ENCODE results near the gene SMARCA2. TPM values are rescaled to one million over a fixed set of nuclear protein-coding genes. Genes with fewer than 3 reads are reported as not detected.

The SMARCA2 gene
- total and polyA plus RNA-seq, 12 donors: 38.3 to 192 (median 142) TPM

GRCh38 chr9:2140600-2141223, 125.6 kb downstream of the SMARCA2 start:
- H3K36me3 ChIP-seq (replicated peaks in 1 of 2): no peaks in the 10 kb centered on the region
- intact Hi-C loops (cut with DNase I): no loop called here
- 81 to 92% (median 89%) methylated on average over 4 of the region's 4 CpGs for WGBS, 4 donors
- no peak for DNase-seq
- H3K27me3 ChIP-seq: no peaks in the 10 kb centered on the region
- H3K4me1 ChIP-seq (replicated peaks in 1 of 2): peaks cover 0 to 3% of the 10 kb centered on the region in 2 donors
- no peak for TF ChIP-seq CTCF (IDR thresholded peaks at IDR 0.05)
- TF ChIP-seq POLR2A (IDR thresholded peaks at IDR 0.05): no peak
- no peak overlapping the region for H3K4me3 ChIP-seq
- no peak overlapping the region for H3K27ac ChIP-seq
- H3K9me3 ChIP-seq (replicated peaks in 1 of 3): no peaks in the 10 kb centered on the region

GRCh38 chr9:2142212-2142611, 127.1 kb downstream of the SMARCA2 start:
- no peaks in the 10 kb centered on the region for H3K9me3 ChIP-seq (replicated peaks in 1 of 3)
- no peak overlapping the region for H3K4me3 ChIP-seq
- no peak overlapping the region for H3K27ac ChIP-seq
- TF ChIP-seq POLR2A (IDR thresholded peaks at IDR 0.05): no peak
- TF ChIP-seq CTCF (IDR thresholded peaks at IDR 0.05): no peak
- H3K36me3 ChIP-seq (replicated peaks in 1 of 2): no peaks in the 10 kb centered on the region
- H3K4me1 ChIP-seq (replicated peaks in 1 of 2): peaks cover 0 to 3% of the 10 kb centered on the region in 2 donors
- no peaks in the 10 kb centered on the region for H3K27me3 ChIP-seq
- DNase-seq: no peak
- intact Hi-C loops (cut with DNase I): no loop called here
- WGBS, 4 donors: 63 to 72% (median 72%) methylated on average over 1 of the region's 1 CpG

- no peaks in the 10 kb centered on the region for H3K27me3 ChIP-seq
- H3K36me3 ChIP-seq (replicated peaks in 1 of 2): no peaks in the 10 kb centered on the region
- TF ChIP-seq CTCF (IDR thresholded peaks at IDR 0.05) (no peak), POLR2A (IDR thresholded peaks at IDR 0.05) (no peak)
- H3K4me3 ChIP-seq: no peak overlapping the region
- 95 to 100% (median 99%) methylated on average over 2 to 3 of the region's 3 CpGs for WGBS, 4 donors
- DNase-seq: no peak
- H3K9me3 ChIP-seq (replicated peaks in 1 of 3): no peaks in the 10 kb centered on the region
- intact Hi-C loops (cut with DNase I): no loop called here
- no peaks in the 10 kb centered on the region for H3K4me1 ChIP-seq (replicated peaks in 1 of 2)
- no peak overlapping the region for H3K27ac ChIP-seq
These were observed 129.5 kb downstream of the SMARCA2 start for GRCh38 chr9:2144619-2145018.

GRCh38 chr9:2145746-2146145, 130.6 kb downstream of the SMARCA2 start:
- Histone ChIP-seq H3K36me3 (replicated peaks in 1 of 2) (no peaks in the 10 kb centered on the region), H3K27me3 (no peaks in the 10 kb centered on the region), H3K4me1 (replicated peaks in 1 of 2) (no peaks in the 10 kb centered on the region), H3K4me3 (no peak overlapping the region), H3K27ac (no peak overlapping the region), H3K9me3 (replicated peaks in 1 of 3) (no peaks in the 10 kb centered on the region)
- 88 to 95% (median 94%) methylated on average over 3 of the region's 3 CpGs for WGBS, 4 donors
- DNase-seq: no peak
- TF ChIP-seq CTCF (IDR thresholded peaks at IDR 0.05) (no peak), POLR2A (IDR thresholded peaks at IDR 0.05) (no peak)
- intact Hi-C loops (cut with DNase I): no loop called here

Measured in adrenal gland (tissue), 12 donors.